ENCODE data around the gene GLG1.

DNA sequence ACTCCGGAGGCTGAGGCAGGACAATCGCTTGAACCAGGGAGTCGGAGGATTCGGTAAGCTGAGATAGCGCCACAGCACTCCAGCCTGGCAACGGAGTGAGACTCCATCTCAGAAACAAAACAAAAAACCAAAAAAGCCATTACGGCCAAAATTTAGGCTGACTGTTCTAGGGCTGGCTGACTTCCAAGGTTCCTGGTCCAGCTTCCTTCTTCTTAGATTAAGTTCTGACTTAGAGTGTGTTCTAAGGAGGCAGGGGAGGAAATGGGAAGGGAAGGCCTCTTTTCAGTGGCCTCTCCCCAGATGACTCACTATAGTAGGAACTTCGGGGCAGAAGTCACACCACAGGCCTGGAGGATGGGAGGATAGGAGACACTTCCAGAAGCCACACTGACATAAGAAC, 157.9 kb downstream of the GLG1 start:
- TF ChIP-seq POLR2A (IDR thresholded peaks at IDR 0.05; ENCODE audit: low read length) (no peak), GATA1 (IDR thresholded peaks at IDR 0.05; ENCODE audit: low read depth, low read length) (no peak)
